ENCODE results near the gene RPL18. TPM values are rescaled to one million over a fixed set of nuclear protein-coding genes. Genes with fewer than 3 reads are reported as not detected.
A peak's percentile ranks its signal among the peaks of the same experiment; 100 is the strongest.

The RPL18 gene
- total RNA-seq, 4 donors from 2014 or later: 1,394 to 2,260 (median 1,686) TPM

- Histone ChIP-seq H3K27ac (peak overlapping the region; percentile 81 to 90 (median 84)), H3K4me1 (peaks cover 8 to 27% (median 13%) of the 10 kb centered on the region in 4 donors), H3K36me3 (no peaks in the 10 kb centered on the region), H3K9me3 (no peaks in the 10 kb centered on the region), H3K4me3 (peak overlapping the region in 2 of 4 donors; percentile 41 to 54), H3K27me3 (no peaks in the 10 kb centered on the region)
- intact Hi-C loops (cut with DNase I; ENCODE audit: low total_unique reads): loop anchor here (5.0 kb wide), 1 partner anchor 91 kb away; no protein-coding TSS in a partner anchor
- 10 to 12% methylated on average over 7 to 10 of the region's 10 CpGs for WGBS, 2 donors (ENCODE audit: low coverage in 1 of 2)
- in situ Hi-C loops (cut with MboI; ENCODE audit: low pct_ligation_motif_present in 1 of 4, low pct_unique_long_range_greater_than_20kb in 1 of 4, low sequenced_read_pairs in 3 of 4): loop anchor here in 1 of 4 donors (10.0 kb wide), 1 partner anchor 98 kb away; the partner anchor contains the start of genes IZUMO1 and RASIP1
- TF ChIP-seq POLR2A (IDR thresholded peaks at IDR 0.05) (no peak), CTCF (IDR thresholded peaks at IDR 0.05) (no peak), EP300 (IDR thresholded peaks at IDR 0.05; ENCODE audit: low read depth) (no peak), POLR2AphosphoS5 (IDR thresholded peaks at IDR 0.05) (no peak)
- DNase-seq: no peak
Measured at GRCh38 chr19:48646722-48647216, 27.8 kb upstream of the RPL18 start.

DNA sequence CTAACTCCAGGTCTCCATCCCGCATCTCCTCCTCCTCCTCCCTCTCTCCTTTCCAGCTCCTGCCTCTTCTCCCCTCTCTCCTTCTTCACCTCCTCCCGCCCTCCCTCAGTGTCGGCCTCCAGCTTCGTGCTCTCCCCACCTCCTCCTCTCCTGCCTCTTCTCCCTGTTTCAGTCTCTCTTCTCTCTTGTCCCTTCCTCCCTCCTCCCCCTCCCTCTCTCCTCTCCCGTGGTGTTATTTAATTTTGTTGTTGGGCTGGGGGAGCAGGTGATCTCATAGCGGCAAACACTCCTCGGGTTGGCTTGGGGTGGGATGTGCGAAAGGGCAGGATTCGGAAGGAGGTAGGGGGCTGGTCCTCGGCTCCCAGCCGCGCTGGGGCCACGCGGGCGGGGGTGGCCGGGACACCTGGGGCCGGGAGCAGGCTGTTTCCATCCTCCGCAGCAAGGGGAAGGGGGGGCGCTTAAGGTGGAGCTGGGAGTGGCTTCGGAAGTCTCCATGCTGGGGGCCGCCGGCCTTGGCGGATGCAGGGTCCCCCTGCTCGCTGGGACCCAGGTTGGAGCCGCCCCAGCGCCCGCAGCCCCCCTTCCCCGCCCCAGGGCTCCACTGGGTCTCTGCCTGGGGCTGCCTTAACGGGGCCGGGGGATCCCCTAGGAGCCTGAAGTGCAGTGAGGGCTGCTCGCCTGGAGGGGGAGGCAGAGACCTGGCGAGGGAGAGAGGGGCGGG is 27.2 kb upstream of the RPL18 start, which contains the start of gene CA11:
Gene CA11, minus strand, starts transcription at position 187 of the 721 bp plus-strand sequence. CDS start 555 bp downstream, outside the sequence.
- Histone ChIP-seq H3K27me3 (no peaks in the 10 kb centered on the region), H3K27ac (peak within 1 kb of the TSS; percentile 81 to 90 (median 84)), H3K4me3 (peak within 1 kb of the TSS; percentile 34 to 54 (median 45)), H3K36me3 (no peaks in the 10 kb centered on the region), H3K9me3 (no peaks in the 10 kb centered on the region), H3K4me1 (peaks cover 8 to 27% (median 13%) of the 10 kb centered on the region in 4 donors)
- intact Hi-C loops (cut with DNase I; ENCODE audit: low total_unique reads): loop anchor here (5.0 kb wide), 1 partner anchor 91 kb away; no protein-coding TSS in a partner anchor
- TF ChIP-seq POLR2A (IDR thresholded peaks at IDR 0.05) (peak; percentile 32), POLR2AphosphoS5 (IDR thresholded peaks at IDR 0.05) (peak in 1 of 3 donors; percentile 33), EP300 (IDR thresholded peaks at IDR 0.05; ENCODE audit: low read depth) (no peak), CTCF (IDR thresholded peaks at IDR 0.05) (peak; percentile 87 to 94 (median 90))
- 0 to 1% methylated on average over 2 to 23 of the region's 33 CpGs for WGBS, 2 donors (ENCODE audit: low coverage in 1 of 2)
- DNase-seq: peak; percentile 92
- in situ Hi-C loops (cut with MboI; ENCODE audit: low pct_ligation_motif_present in 1 of 4, low pct_unique_long_range_greater_than_20kb in 1 of 4, low sequenced_read_pairs in 3 of 4): loop anchor here in 1 of 4 donors (10.0 kb wide), 1 partner anchor 99 kb away; the partner anchor contains the start of genes IZUMO1 and RASIP1

DNA sequence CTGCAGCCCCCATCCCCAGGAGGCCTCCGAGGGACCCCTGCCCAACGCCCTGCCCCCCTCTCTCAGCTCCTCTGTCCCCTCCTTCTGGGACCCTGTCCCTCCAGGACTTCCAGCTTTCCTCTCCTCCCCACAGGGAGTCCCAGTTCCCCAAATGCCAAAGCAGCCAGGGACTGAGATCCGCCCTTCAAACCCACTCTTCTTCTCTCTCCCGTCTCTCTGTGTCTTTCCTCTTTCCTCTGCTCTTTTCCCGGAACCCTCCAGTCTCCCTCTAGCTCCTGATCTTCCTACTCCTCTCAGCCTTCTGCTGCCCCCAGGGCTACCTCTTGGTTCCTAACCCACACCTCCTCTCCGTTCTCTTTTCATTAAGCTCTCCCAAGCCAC is 26.6 kb upstream of the RPL18 start:
- in situ Hi-C loops (cut with MboI; ENCODE audit: low pct_ligation_motif_present in 1 of 4, low pct_unique_long_range_greater_than_20kb in 1 of 4, low sequenced_read_pairs in 3 of 4) (loop anchor here in 1 of 4 donors (10.0 kb wide), 1 partner anchor 99 kb away; the partner anchor contains the start of genes IZUMO1 and RASIP1), intact Hi-C loops (cut with DNase I; ENCODE audit: low total_unique reads) (loop anchor here (5.0 kb wide), 1 partner anchor 92 kb away; no protein-coding TSS in a partner anchor)
- H3K4me1 ChIP-seq: peaks cover 8 to 27% (median 13%) of the 10 kb centered on the region in 4 donors
- no peak for DNase-seq
- WGBS, 2 donors (ENCODE audit: low coverage in 1 of 2): 0 to 4% methylated on average over 4 to 6 of the region's 6 CpGs
- no peaks in the 10 kb centered on the region for H3K9me3 ChIP-seq
- no peaks in the 10 kb centered on the region for H3K36me3 ChIP-seq
- H3K27ac ChIP-seq: peak overlapping the region; percentile 81 to 90 (median 84)
- peak overlapping the region; percentile 30 to 54 (median 45) for H3K4me3 ChIP-seq
- TF ChIP-seq EP300 (IDR thresholded peaks at IDR 0.05; ENCODE audit: low read depth) (no peak), POLR2A (IDR thresholded peaks at IDR 0.05) (no peak), POLR2AphosphoS5 (IDR thresholded peaks at IDR 0.05) (no peak), CTCF (IDR thresholded peaks at IDR 0.05) (no peak)
- H3K27me3 ChIP-seq: no peaks in the 10 kb centered on the region

All from transverse colon (tissue), 4 donors.